ENCODE data around the gene OGDH. TPM values are rescaled to one million over a fixed set of nuclear protein-coding genes. Genes with fewer than 3 reads are reported as not detected.

The OGDH gene
- polyA plus RNA-seq, 3 donors = 41.0 to 74.1 (median 49.9) TPM

- no peak overlapping the region for H3K27ac Mint-ChIP-seq
- DNase-seq = no peak
- Histone ChIP-seq H3K27ac (ENCODE audit: low read depth in 1 of 2, low read length in 2 of 2) (no peak overlapping the region), H3K9ac (ENCODE audit: insufficient read depth, low read length, poor library complexity, severe bottlenecking) (no peak overlapping the region), H3K4me3 (replicated peaks in 1 of 3; ENCODE audit: low read depth in 2 of 3, low read length in 3 of 3) (no peak overlapping the region), H3K4me1 (ENCODE audit: control insufficient read depth in 1 of 2, insufficient read depth in 2 of 2, low read length in 2 of 2) (peaks cover 10 to 15% of the 10 kb centered on the region in 2 donors), H2AFZ (ENCODE audit: insufficient read depth, low read depth, low read length, poor library complexity, severe bottlenecking) (no peak overlapping the region), H3K9me3 (replicated peaks in 1 of 2; ENCODE audit: control insufficient read depth in 1 of 2, insufficient read depth in 1 of 2, low read length in 2 of 2) (peaks cover 21 to 38% of the 10 kb centered on the region in 2 donors), H3K79me2 (ENCODE audit: insufficient read depth, low read length) (peaks cover 17% of the 10 kb centered on the region), H3K36me3 (replicated peaks in 1 of 2; ENCODE audit: control insufficient read depth in 1 of 2, insufficient read depth in 2 of 2, low read length in 2 of 2) (peaks cover 41 to 85% of the 10 kb centered on the region in 2 donors), H4K20me1 (ENCODE audit: insufficient read depth, low read length) (peaks cover under 1% of the 10 kb centered on the region), H3K4me2 (replicated peaks; ENCODE audit: extremely low read depth, low read length, poor library complexity, severe bottlenecking) (no peak overlapping the region), H3K27me3 (ENCODE audit: control insufficient read depth in 2 of 2, insufficient read depth in 2 of 2, low read length in 2 of 2) (no peaks in the 10 kb centered on the region)
- peaks cover 17% of the 10 kb centered on the region for H3K4me1 Mint-ChIP-seq
- intact Hi-C loops (cut with micrococcal nuclease) = no loop called here
- H3K36me3 Mint-ChIP-seq = peaks cover 80 to 89% of the 10 kb centered on the region in 2 donors
- H3K27me3 Mint-ChIP-seq (ENCODE audit: low read depth in 3 of 3) = peaks cover 0 to 1% (median 0%) of the 10 kb centered on the region in 3 donors
- H3K9me3 Mint-ChIP-seq = peaks cover 25 to 34% (median 28%) of the 10 kb centered on the region in 7 donors
- TF ChIP-seq, protein P1, sequence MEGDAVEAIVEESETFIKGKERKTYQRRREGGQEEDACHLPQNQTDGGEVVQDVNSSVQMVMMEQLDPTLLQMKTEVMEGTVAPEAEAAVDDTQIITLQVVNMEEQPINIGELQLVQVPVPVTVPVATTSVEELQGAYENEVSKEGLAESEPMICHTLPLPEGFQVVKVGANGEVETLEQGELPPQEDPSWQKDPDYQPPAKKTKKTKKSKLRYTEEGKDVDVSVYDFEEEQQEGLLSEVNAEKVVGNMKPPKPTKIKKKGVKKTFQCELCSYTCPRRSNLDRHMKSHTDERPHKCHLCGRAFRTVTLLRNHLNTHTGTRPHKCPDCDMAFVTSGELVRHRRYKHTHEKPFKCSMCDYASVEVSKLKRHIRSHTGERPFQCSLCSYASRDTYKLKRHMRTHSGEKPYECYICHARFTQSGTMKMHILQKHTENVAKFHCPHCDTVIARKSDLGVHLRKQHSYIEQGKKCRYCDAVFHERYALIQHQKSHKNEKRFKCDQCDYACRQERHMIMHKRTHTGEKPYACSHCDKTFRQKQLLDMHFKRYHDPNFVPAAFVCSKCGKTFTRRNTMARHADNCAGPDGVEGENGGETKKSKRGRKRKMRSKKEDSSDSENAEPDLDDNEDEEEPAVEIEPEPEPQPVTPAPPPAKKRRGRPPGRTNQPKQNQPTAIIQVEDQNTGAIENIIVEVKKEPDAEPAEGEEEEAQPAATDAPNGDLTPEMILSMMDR (IDR thresholded peaks at IDR 0.05) = no peak
- WGBS (ENCODE audit: insufficient coverage) = no CpG with 5 or more reads among the region's 7 CpGs
- H3K4me3 Mint-ChIP-seq = no peak overlapping the region
These were observed 52.6 kb downstream of the OGDH start for GRCh38 chr7:44658979-44659378.

- H3K79me2 ChIP-seq (ENCODE audit: insufficient read depth, low read length) = peaks cover 23% of the 10 kb centered on the region
- no CpG with 5 or more reads among the region's 2 CpGs for WGBS (ENCODE audit: insufficient coverage)
- H2AFZ ChIP-seq (ENCODE audit: insufficient read depth, low read depth, low read length, poor library complexity, severe bottlenecking) = no peak overlapping the region
- intact Hi-C loops (cut with micrococcal nuclease) = no loop called here
- H3K27me3 ChIP-seq (ENCODE audit: control insufficient read depth in 2 of 2, insufficient read depth in 2 of 2, low read length in 2 of 2) = no peaks in the 10 kb centered on the region
- Mint-ChIP-seq H3K27me3 (ENCODE audit: low read depth in 3 of 3) (peaks cover 0 to 1% (median 0%) of the 10 kb centered on the region in 3 donors), H3K4me1 (peaks cover 10% of the 10 kb centered on the region), H3K9me3 (peaks cover 23 to 34% (median 28%) of the 10 kb centered on the region in 7 donors), H3K36me3 (peaks cover 70 to 92% of the 10 kb centered on the region in 2 donors), H3K4me3 (no peak overlapping the region), H3K27ac (no peak overlapping the region)
- peaks cover 35 to 85% of the 10 kb centered on the region in 2 donors for H3K36me3 ChIP-seq (replicated peaks in 1 of 2; ENCODE audit: control insufficient read depth in 1 of 2, insufficient read depth in 2 of 2, low read length in 2 of 2)
- H3K9ac ChIP-seq (ENCODE audit: insufficient read depth, low read length, poor library complexity, severe bottlenecking) = no peak overlapping the region
- no peak overlapping the region for H3K4me3 ChIP-seq (replicated peaks in 1 of 3; ENCODE audit: low read depth in 2 of 3, low read length in 3 of 3)
- H3K4me2 ChIP-seq (replicated peaks; ENCODE audit: extremely low read depth, low read length, poor library complexity, severe bottlenecking) = no peak overlapping the region
- H3K4me1 ChIP-seq (ENCODE audit: control insufficient read depth in 1 of 2, insufficient read depth in 2 of 2, low read length in 2 of 2) = peaks cover 4 to 5% of the 10 kb centered on the region in 2 donors
- peaks cover 21 to 38% of the 10 kb centered on the region in 2 donors for H3K9me3 ChIP-seq (replicated peaks in 1 of 2; ENCODE audit: control insufficient read depth in 1 of 2, insufficient read depth in 1 of 2, low read length in 2 of 2)
- TF ChIP-seq, protein P1 (IDR thresholded peaks at IDR 0.05) = no peak
- DNase-seq = no peak
- H4K20me1 ChIP-seq (ENCODE audit: insufficient read depth, low read length) = peaks cover 15% of the 10 kb centered on the region
- no peak overlapping the region for H3K27ac ChIP-seq (ENCODE audit: low read depth in 1 of 2, low read length in 2 of 2)
These were observed 54.8 kb downstream of the OGDH start for GRCh38 chr7:44661233-44661632.

Measured in CD14-positive monocyte (primary cell).